GM23338 (cell line): ENCODE results near the gene AK6. TPM values are rescaled to one million over a fixed set of nuclear protein-coding genes. Genes with fewer than 3 reads are reported as not detected.

Experiments used
- polyA plus RNA-seq: library from polyadenylated mRNA; unstranded; fragments of >200 nt; fragmentation: Nextera tagmentation; extraction: Ambion mirVana; gene quantifications from 2 replicates; pipeline ENCODE4 v1.2.1, GENCODE V29; 2016
- total RNA-seq: library from RNA; depleted of rRNA; stranded (reverse); fragments of >200 nt; shearing (Covaris generic); gene quantifications from 2 replicates; pipeline ENCODE4 v1.2.3, GENCODE V29; 2014; rRNA removed

The AK6 gene
- total and polyA plus RNA-seq, 2 experiments from 2014 or later: 37.3 to 260 TPM

Other genes with a start within 250 kb of the AK6 start
- gene CCNB1, start 202.4 kb downstream of the AK6 start, total RNA-seq: 273 and 276 TPM in 2 replicates
- 400 and 411 TPM in 2 replicates for gene CCNB1, start 202.4 kb downstream of the AK6 start, polyA plus RNA-seq
- 95.1 and 99.4 TPM in 2 replicates for gene CENPH, start 179.9 kb downstream of the AK6 start, total RNA-seq
- 102 and 107 TPM in 2 replicates for gene CENPH, start 179.9 kb downstream of the AK6 start, polyA plus RNA-seq
- gene CDK7, start 134.6 kb downstream of the AK6 start, total RNA-seq: 80.7 and 81.1 TPM in 2 replicates
- 69.4 and 78.4 TPM in 2 replicates for gene CDK7, start 134.6 kb downstream of the AK6 start, polyA plus RNA-seq
- gene CCDC125, start 36.7 kb downstream of the AK6 start, total RNA-seq: 1.5 and 1.6 TPM in 2 replicates
- gene CCDC125, start 36.7 kb downstream of the AK6 start, polyA plus RNA-seq: 3.4 TPM in 2 replicates
- gene TAF9, start within 50 bp of the AK6 start, total RNA-seq: 65.1 and 77.1 TPM in 2 replicates
- 121 and 146 TPM in 2 replicates for gene TAF9, start within 50 bp of the AK6 start, polyA plus RNA-seq
- 29.0 and 30.8 TPM in 2 replicates for gene RAD17, start 298 bp upstream of the AK6 start, total RNA-seq
- gene RAD17, start 298 bp upstream of the AK6 start, polyA plus RNA-seq: 38.8 and 44.0 TPM in 2 replicates
- 24.1 and 24.8 TPM in 2 replicates for gene MARVELD2, start 45.6 kb upstream of the AK6 start, total RNA-seq
- gene MARVELD2, start 45.6 kb upstream of the AK6 start, polyA plus RNA-seq: 9.0 and 10.0 TPM in 2 replicates
- gene OCLN, start 123.3 kb upstream of the AK6 start, total RNA-seq: 61.6 and 79.7 TPM in 2 replicates
- gene OCLN, start 123.3 kb upstream of the AK6 start, polyA plus RNA-seq: 10.9 and 14.3 TPM in 2 replicates
- 61.6 and 67.7 TPM in 2 replicates for gene GTF2H2C, start 190.7 kb upstream of the AK6 start, total RNA-seq
- gene GTF2H2C, start 190.7 kb upstream of the AK6 start, polyA plus RNA-seq: 50.9 and 52.2 TPM in 2 replicates